ENCODE measurements around the gene SMG9.

SMG9 gene

GRCh38 chr19:43713208-43713607, 41.6 kb downstream of the SMG9 start:
- no peaks in the 10 kb centered on the region for H3K36me3 ChIP-seq (ENCODE audit: control insufficient read depth in 1 of 2, insufficient read depth in 2 of 2, low read length in 2 of 2)
- H3K4me3 ChIP-seq (ENCODE audit: low read depth in 1 of 2, low read length in 2 of 2) = no peak overlapping the region
- H3K4me1 ChIP-seq (ENCODE audit: control insufficient read depth in 1 of 2, insufficient read depth in 2 of 2, low read length in 2 of 2) = no peaks in the 10 kb centered on the region
- no peaks in the 10 kb centered on the region for H3K27me3 ChIP-seq (ENCODE audit: control insufficient read depth in 1 of 2, insufficient read depth in 2 of 2, low read length in 2 of 2)
- H3K27ac ChIP-seq (ENCODE audit: low read depth, low read length) = no peak overlapping the region
- no peak overlapping the region for H3K9ac ChIP-seq (ENCODE audit: low read depth in 1 of 2, low read length in 2 of 2)
- peaks cover 5 to 6% of the 10 kb centered on the region in 2 donors for H3K9me3 ChIP-seq (ENCODE audit: control insufficient read depth in 1 of 2, low read length in 2 of 2)

GRCh38 chr19:43711751-43712355, 42.9 kb downstream of the SMG9 start:
- H3K4me1 ChIP-seq (ENCODE audit: control insufficient read depth in 1 of 2, insufficient read depth in 2 of 2, low read length in 2 of 2) = no peaks in the 10 kb centered on the region
- H3K27ac ChIP-seq (ENCODE audit: low read depth, low read length) = no peak overlapping the region
- H3K36me3 ChIP-seq (ENCODE audit: control insufficient read depth in 1 of 2, insufficient read depth in 2 of 2, low read length in 2 of 2) = no peaks in the 10 kb centered on the region
- H3K27me3 ChIP-seq (ENCODE audit: control insufficient read depth in 1 of 2, insufficient read depth in 2 of 2, low read length in 2 of 2) = no peaks in the 10 kb centered on the region
- no peak overlapping the region for H3K4me3 ChIP-seq (ENCODE audit: low read depth in 1 of 2, low read length in 2 of 2)
- no peak overlapping the region for H3K9ac ChIP-seq (ENCODE audit: low read depth in 1 of 2, low read length in 2 of 2)
- peaks cover 5 to 6% of the 10 kb centered on the region in 2 donors for H3K9me3 ChIP-seq (ENCODE audit: control insufficient read depth in 1 of 2, low read length in 2 of 2)

- H3K9ac ChIP-seq (ENCODE audit: low read depth in 1 of 2, low read length in 2 of 2) = no peak overlapping the region
- no peak overlapping the region for H3K4me3 ChIP-seq (ENCODE audit: low read depth in 1 of 2, low read length in 2 of 2)
- peaks cover 5 to 6% of the 10 kb centered on the region in 2 donors for H3K9me3 ChIP-seq (ENCODE audit: control insufficient read depth in 1 of 2, low read length in 2 of 2)
- H3K4me1 ChIP-seq (ENCODE audit: control insufficient read depth in 1 of 2, insufficient read depth in 2 of 2, low read length in 2 of 2) = peaks cover 3 to 6% of the 10 kb centered on the region in 2 donors
- H3K27me3 ChIP-seq (ENCODE audit: control insufficient read depth in 1 of 2, insufficient read depth in 2 of 2, low read length in 2 of 2) = no peaks in the 10 kb centered on the region
- no peak overlapping the region for H3K27ac ChIP-seq (ENCODE audit: low read depth, low read length)
- no peaks in the 10 kb centered on the region for H3K36me3 ChIP-seq (ENCODE audit: control insufficient read depth in 1 of 2, insufficient read depth in 2 of 2, low read length in 2 of 2)
Measured at GRCh38 chr19:43708716-43709115, 46.0 kb downstream of the SMG9 start.

- Histone ChIP-seq H3K4me1 (ENCODE audit: control insufficient read depth in 1 of 2, insufficient read depth in 2 of 2, low read length in 2 of 2) (peaks cover 3 to 6% of the 10 kb centered on the region in 2 donors), H3K9me3 (ENCODE audit: control insufficient read depth in 1 of 2, low read length in 2 of 2) (peaks cover 5 to 6% of the 10 kb centered on the region in 2 donors), H3K27me3 (ENCODE audit: control insufficient read depth in 1 of 2, insufficient read depth in 2 of 2, low read length in 2 of 2) (no peaks in the 10 kb centered on the region)
Measured at GRCh38 chr19:43707158-43707712, 47.5 kb downstream of the SMG9 start.

GRCh38 chr19:43705729-43706128, 49.0 kb downstream of the SMG9 start:
- peaks cover 7 to 8% of the 10 kb centered on the region in 2 donors for H3K4me1 ChIP-seq (ENCODE audit: control insufficient read depth in 1 of 2, insufficient read depth in 2 of 2, low read length in 2 of 2)
- H3K36me3 ChIP-seq (ENCODE audit: control insufficient read depth in 1 of 2, insufficient read depth in 2 of 2, low read length in 2 of 2) = no peaks in the 10 kb centered on the region
- no peak overlapping the region for H3K4me3 ChIP-seq (ENCODE audit: low read depth in 1 of 2, low read length in 2 of 2)
- H3K27me3 ChIP-seq (ENCODE audit: control insufficient read depth in 1 of 2, insufficient read depth in 2 of 2, low read length in 2 of 2) = no peaks in the 10 kb centered on the region
- H3K9me3 ChIP-seq (ENCODE audit: control insufficient read depth in 1 of 2, low read length in 2 of 2) = peaks cover 5 to 6% of the 10 kb centered on the region in 2 donors
- H3K9ac ChIP-seq (ENCODE audit: low read depth in 1 of 2, low read length in 2 of 2) = no peak overlapping the region
- H3K27ac ChIP-seq (ENCODE audit: low read depth, low read length) = no peak overlapping the region

More at GRCh38 chr19:43707158-43707712, 47.5 kb downstream of the SMG9 start:
- H3K4me3 ChIP-seq (ENCODE audit: low read depth in 1 of 2, low read length in 2 of 2) = no peak overlapping the region
- no peak overlapping the region for H3K9ac ChIP-seq (ENCODE audit: low read depth in 1 of 2, low read length in 2 of 2)
- H3K36me3 ChIP-seq (ENCODE audit: control insufficient read depth in 1 of 2, insufficient read depth in 2 of 2, low read length in 2 of 2) = no peaks in the 10 kb centered on the region
- H3K27ac ChIP-seq (ENCODE audit: low read depth, low read length) = no peak overlapping the region

GRCh38 chr19:43704002-43704705, 50.6 kb downstream of the SMG9 start:
- no peaks in the 10 kb centered on the region for H3K27me3 ChIP-seq (ENCODE audit: control insufficient read depth in 1 of 2, insufficient read depth in 2 of 2, low read length in 2 of 2)

GRCh38 chr19:43700395-43701000, 54.3 kb downstream of the SMG9 start:
- peak overlapping the region; percentile 75 for H3K27ac ChIP-seq (ENCODE audit: low read depth, low read length)
- peak overlapping the region; percentile 66 to 68 for H3K4me3 ChIP-seq (ENCODE audit: low read depth in 1 of 2, low read length in 2 of 2)
- peak overlapping the region; percentile 20 to 49 for H3K9ac ChIP-seq (ENCODE audit: low read depth in 1 of 2, low read length in 2 of 2)
- H3K4me1 ChIP-seq (ENCODE audit: control insufficient read depth in 1 of 2, insufficient read depth in 2 of 2, low read length in 2 of 2) = peaks cover 16 to 20% of the 10 kb centered on the region in 2 donors
- H3K27me3 ChIP-seq (ENCODE audit: control insufficient read depth in 1 of 2, insufficient read depth in 2 of 2, low read length in 2 of 2) = no peaks in the 10 kb centered on the region
- H3K36me3 ChIP-seq (ENCODE audit: control insufficient read depth in 1 of 2, insufficient read depth in 2 of 2, low read length in 2 of 2) = no peaks in the 10 kb centered on the region
- H3K9me3 ChIP-seq (ENCODE audit: control insufficient read depth in 1 of 2, low read length in 2 of 2) = no peaks in the 10 kb centered on the region

More at GRCh38 chr19:43704002-43704705, 50.6 kb downstream of the SMG9 start:
- H3K4me3 ChIP-seq (ENCODE audit: low read depth in 1 of 2, low read length in 2 of 2) = no peak overlapping the region
- H3K36me3 ChIP-seq (ENCODE audit: control insufficient read depth in 1 of 2, insufficient read depth in 2 of 2, low read length in 2 of 2) = no peaks in the 10 kb centered on the region
- peaks cover 14 to 20% of the 10 kb centered on the region in 2 donors for H3K4me1 ChIP-seq (ENCODE audit: control insufficient read depth in 1 of 2, insufficient read depth in 2 of 2, low read length in 2 of 2)
- H3K9ac ChIP-seq (ENCODE audit: low read depth in 1 of 2, low read length in 2 of 2) = no peak overlapping the region
- no peak overlapping the region for H3K27ac ChIP-seq (ENCODE audit: low read depth, low read length)
- peaks cover 5% of the 10 kb centered on the region in 2 donors for H3K9me3 ChIP-seq (ENCODE audit: control insufficient read depth in 1 of 2, low read length in 2 of 2)

- Histone ChIP-seq H3K9ac (ENCODE audit: low read depth in 1 of 2, low read length in 2 of 2) (peak overlapping the region; percentile 36 to 49), H3K9me3 (ENCODE audit: control insufficient read depth in 1 of 2, low read length in 2 of 2) (no peaks in the 10 kb centered on the region), H3K27ac (ENCODE audit: low read depth, low read length) (no peak overlapping the region), H3K27me3 (ENCODE audit: control insufficient read depth in 1 of 2, insufficient read depth in 2 of 2, low read length in 2 of 2) (no peaks in the 10 kb centered on the region), H3K4me3 (ENCODE audit: low read depth in 1 of 2, low read length in 2 of 2) (peak overlapping the region; percentile 62 to 66), H3K36me3 (ENCODE audit: control insufficient read depth in 1 of 2, insufficient read depth in 2 of 2, low read length in 2 of 2) (no peaks in the 10 kb centered on the region), H3K4me1 (ENCODE audit: control insufficient read depth in 1 of 2, insufficient read depth in 2 of 2, low read length in 2 of 2) (peaks cover 16 to 20% of the 10 kb centered on the region in 2 donors)
Measured at GRCh38 chr19:43699506-43700394, 55.0 kb downstream of the SMG9 start.

GRCh38 chr19:43697295-43697694, 57.5 kb downstream of the SMG9 start:
- H3K9ac ChIP-seq (ENCODE audit: low read depth in 1 of 2, low read length in 2 of 2) = no peak overlapping the region

More at GRCh38 chr19:43697295-43697694, 57.5 kb downstream of the SMG9 start:
- Histone ChIP-seq H3K4me1 (ENCODE audit: control insufficient read depth in 1 of 2, insufficient read depth in 2 of 2, low read length in 2 of 2) (peaks cover 13 to 14% of the 10 kb centered on the region in 2 donors), H3K27ac (ENCODE audit: low read depth, low read length) (no peak overlapping the region), H3K27me3 (ENCODE audit: control insufficient read depth in 1 of 2, insufficient read depth in 2 of 2, low read length in 2 of 2) (no peaks in the 10 kb centered on the region), H3K4me3 (ENCODE audit: low read depth in 1 of 2, low read length in 2 of 2) (no peak overlapping the region), H3K9me3 (ENCODE audit: control insufficient read depth in 1 of 2, low read length in 2 of 2) (peaks cover 0 to under 1% of the 10 kb centered on the region in 2 donors), H3K36me3 (ENCODE audit: control insufficient read depth in 1 of 2, insufficient read depth in 2 of 2, low read length in 2 of 2) (no peaks in the 10 kb centered on the region)
